Measurements from ENCODE around the gene ADORA2A.

GRCh38 chr22:24481641-24482040, 54.2 kb downstream of the ADORA2A start:
- TF ChIP-seq POLR2A (IDR thresholded peaks at IDR 0.05; ENCODE audit: borderline replicate concordance, extremely low read depth, insufficient read depth, insufficient read length) (no peak), CTCF (IDR thresholded peaks at IDR 0.05 in 2 of 3, conservative IDR thresholded peaks at IDR 0.05 in 1 of 3; ENCODE audit: borderline replicate concordance in 1 of 3, insufficient read depth in 1 of 3, low read depth in 2 of 3, low read length in 2 of 3) (no peak), MAX (IDR thresholded peaks at IDR 0.05) (no peak), REST (IDR thresholded peaks at IDR 0.05; ENCODE audit: low read depth) (no peak), RAD21 (IDR thresholded peaks at IDR 0.05; ENCODE audit: low read depth) (no peak), POLR2AphosphoS5 (IDR thresholded peaks at IDR 0.05; ENCODE audit: low read depth, low read length) (no peak), TCF7L2 (IDR thresholded peaks at IDR 0.05; ENCODE audit: borderline replicate concordance, extremely low read depth, insufficient read depth, insufficient read length) (no peak), SIN3A (IDR thresholded peaks at IDR 0.05; ENCODE audit: low read depth) (no peak), SP1 (IDR thresholded peaks at IDR 0.05; ENCODE audit: low read depth) (no peak), EZH2phosphoT487 (IDR thresholded peaks at IDR 0.05; ENCODE audit: borderline replicate concordance) (no peak), ZFX (IDR thresholded peaks at IDR 0.05) (no peak)
